GM19035 (cell line): ENCODE results near the gene PLCB4.
"Not testable (repeated sequence)": the region's sequence is repeated elsewhere in the genome, so short reads cannot be mapped to it uniquely, and the experiment has no call there.

Experiments
- ATAC-seq: cut with Tn5 transposase; IDR thresholded peaks from one replicate; pipeline ENCODE4 v1.9.1; 2021; ENCODE audit not compliant: unreplicated experiment

Gene PLCB4

GRCh38 chr20:9140162-9140760, 71.4 kb downstream of the PLCB4 start:
- no peak for ATAC-seq

DNA sequence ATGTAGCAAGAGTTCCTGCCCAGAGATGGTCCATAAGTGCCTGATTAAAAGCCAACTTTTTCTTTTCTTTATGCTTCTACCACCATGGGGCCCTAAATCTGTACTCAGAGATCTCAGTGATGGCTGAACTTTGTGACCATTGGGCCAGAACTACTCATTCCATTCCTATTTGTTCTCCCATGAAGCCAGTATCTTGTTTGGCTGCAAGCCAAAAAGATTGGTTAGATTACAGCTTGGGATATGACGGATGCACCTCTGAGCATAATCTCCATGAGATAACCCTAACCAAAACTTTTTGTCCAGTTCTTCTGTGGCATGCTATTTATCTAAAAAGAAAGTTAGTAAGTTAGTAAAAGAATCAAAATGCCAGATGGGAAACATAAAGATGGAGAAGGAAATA, 72.2 kb downstream of the PLCB4 start:
- no peak for ATAC-seq

GRCh38 chr20:9141921-9142320, 73.0 kb downstream of the PLCB4 start:
- no peak for ATAC-seq

- no peak for ATAC-seq
These were observed 73.9 kb downstream of the PLCB4 start for GRCh38 chr20:9142809-9143208.

- no peak for ATAC-seq
These were observed 75.0 kb downstream of the PLCB4 start for GRCh38 chr20:9143926-9144325.

DNA sequence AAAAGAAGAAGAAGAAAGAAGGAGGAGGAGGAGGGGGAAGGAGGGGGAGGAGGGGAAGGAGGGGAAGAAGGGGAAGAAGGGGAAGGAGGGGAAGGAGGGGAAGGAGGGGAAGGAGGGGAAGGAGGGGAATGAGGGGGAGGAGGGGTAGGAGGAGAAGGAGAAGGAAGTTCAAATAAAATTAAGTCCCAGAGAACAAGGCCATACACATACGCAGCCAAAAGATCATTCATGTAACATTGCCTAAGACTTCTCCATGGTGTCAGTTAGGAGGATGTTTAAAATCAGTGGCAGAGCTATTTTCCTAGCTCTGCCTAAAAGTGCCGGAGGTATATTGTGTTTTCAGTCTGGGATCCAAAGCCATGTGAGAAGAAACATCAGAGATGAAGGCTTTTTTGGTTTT, 75.8 kb downstream of the PLCB4 start:
- no peak for ATAC-seq

DNA sequence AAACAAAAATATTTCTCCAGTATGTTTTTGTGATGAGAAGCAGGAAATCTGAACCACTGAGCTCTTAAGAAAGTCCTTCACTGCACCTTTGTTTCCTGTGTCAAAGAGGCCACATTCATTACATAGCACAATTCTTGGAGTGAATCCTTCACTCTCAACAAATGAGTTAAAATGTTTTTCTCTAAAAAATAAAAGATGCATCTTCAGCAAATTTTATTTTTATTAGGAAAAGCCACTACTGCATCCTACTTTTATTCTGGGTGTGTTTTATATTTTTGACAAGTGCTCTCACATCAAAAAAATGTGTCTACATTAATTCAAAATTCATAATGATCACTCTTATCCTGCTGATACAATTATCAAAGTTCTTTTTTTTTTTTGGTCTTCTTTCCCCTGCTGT, 76.3 kb downstream of the PLCB4 start:
- ATAC-seq: no peak

DNA sequence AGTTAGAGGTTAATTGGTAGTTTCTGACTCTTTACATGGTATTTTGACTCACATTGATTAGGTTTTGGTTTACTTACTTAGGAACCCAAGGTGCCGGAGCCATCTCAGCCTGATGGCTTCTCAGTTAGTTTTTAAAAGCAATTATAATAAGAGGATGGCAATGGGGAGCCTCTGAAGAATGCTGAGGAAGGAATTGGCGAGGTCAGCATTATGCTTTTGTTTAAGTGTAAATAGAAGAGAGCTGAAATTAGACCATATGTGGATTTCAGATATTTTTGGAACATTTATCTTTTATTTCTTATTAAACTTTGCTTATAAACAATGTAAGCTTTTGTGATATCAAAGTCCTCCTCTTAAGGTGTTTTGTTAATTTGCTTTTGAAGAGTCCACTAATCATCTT, 77.8 kb downstream of the PLCB4 start:
- no peak for ATAC-seq

GRCh38 chr20:9147547-9148024, 78.7 kb downstream of the PLCB4 start:
- ATAC-seq: no peak

GRCh38 chr20:9148291-9148690, 79.4 kb downstream of the PLCB4 start:
- ATAC-seq: no peak

GRCh38 chr20:9149087-9149486, 80.2 kb downstream of the PLCB4 start:
- ATAC-seq: no peak

- no peak for ATAC-seq
These were observed 80.9 kb downstream of the PLCB4 start for GRCh38 chr20:9149796-9150195.

- no peak for ATAC-seq
These were observed 81.8 kb downstream of the PLCB4 start for GRCh38 chr20:9150679-9151078.

DNA sequence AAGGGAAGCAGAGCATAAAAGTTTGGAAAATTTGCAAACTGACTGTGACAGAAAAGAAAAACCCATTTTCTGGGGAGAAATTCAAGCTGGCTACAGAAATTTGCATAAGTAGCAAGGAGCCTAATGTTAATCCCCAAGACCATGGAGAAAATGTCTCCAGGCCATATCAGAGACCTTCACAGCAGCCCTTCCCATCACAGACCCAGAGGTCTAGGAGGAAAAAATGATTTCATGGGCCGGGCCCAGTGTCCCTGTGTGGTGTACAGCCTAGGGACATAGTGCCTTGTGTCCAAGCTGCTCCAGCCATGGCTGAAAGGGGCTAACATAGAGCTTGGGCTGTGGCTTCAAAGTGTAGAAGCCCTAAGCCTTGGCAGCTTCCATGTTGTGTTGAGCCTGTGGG, 83.3 kb downstream of the PLCB4 start:
- ATAC-seq: not testable (repeated sequence)

DNA sequence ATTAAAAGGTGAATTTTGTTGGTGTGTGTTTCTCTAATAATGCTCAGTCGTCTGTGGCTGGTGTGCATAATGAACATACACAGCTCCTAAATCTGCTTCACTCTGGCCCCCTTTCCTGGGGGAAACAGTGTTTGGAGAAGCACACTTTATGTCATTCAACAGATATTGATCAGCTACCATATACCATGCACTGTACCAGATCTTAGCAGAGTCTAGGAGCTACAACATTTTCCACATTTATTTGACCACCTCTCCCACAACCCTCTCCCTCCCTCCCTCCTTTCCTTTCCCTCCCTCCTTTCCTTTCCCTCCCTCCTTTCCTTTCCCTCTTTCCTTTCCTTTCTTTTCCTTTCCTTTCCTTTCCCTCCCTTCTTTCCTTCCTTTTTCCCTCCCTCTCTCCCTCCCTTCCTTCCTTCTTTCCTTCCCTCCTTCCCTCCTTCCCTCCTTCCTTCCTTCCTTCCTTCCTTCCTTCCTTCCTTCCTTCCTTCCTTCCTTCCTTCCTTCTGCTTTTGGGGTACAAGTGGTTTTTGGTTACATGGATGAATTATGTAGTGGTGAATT, 85.7 kb downstream of the PLCB4 start:
- ATAC-seq: no peak

GRCh38 chr20:9156529-9157280, 87.8 kb downstream of the PLCB4 start:
- no peak for ATAC-seq

- ATAC-seq: no peak
These were observed 91.4 kb downstream of the PLCB4 start for GRCh38 chr20:9160331-9160730.

- no peak for ATAC-seq
These were observed 91.9 kb downstream of the PLCB4 start for GRCh38 chr20:9160757-9161156.

DNA sequence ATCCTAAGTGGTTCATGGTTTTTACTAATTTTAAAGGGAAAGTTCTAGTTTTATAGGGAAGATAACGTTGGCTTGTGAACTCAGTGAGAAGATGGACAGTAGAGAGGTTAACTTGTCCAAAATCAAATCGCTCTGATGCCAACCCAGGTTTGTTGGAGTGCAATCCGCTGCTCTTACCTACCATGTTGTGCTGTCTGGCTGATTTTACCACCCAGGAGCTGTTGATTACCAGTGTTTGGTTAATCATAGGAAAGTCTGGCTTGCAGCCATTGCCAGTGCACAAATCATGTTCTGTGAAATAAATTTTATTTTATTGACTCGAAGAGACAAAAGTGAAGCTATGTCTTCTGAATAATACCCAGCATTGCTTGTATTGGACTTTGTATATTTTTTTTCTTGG, 92.4 kb downstream of the PLCB4 start:
- no peak for ATAC-seq

DNA sequence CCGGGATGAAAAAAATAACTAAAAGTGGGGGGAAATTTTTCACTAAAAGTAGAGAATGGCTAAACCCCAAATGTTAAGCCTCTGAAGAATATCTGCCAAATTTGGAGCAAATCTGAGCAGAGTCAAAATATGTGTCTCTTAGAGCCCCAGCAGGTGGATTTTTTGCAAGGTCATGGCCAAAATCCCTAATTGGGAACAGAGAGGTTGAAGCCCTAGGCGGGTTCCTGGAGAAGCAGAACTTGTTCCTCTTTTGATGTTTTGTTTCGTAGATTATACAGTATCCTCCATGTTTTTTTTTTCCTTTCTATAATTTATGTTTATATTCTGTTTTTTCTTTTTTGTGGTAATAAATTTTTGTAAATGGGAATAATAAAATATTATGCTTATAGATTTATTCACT, 94.4 kb downstream of the PLCB4 start:
- ATAC-seq: no peak

GRCh38 chr20:9163995-9164394, 95.1 kb downstream of the PLCB4 start:
- no peak for ATAC-seq

DNA sequence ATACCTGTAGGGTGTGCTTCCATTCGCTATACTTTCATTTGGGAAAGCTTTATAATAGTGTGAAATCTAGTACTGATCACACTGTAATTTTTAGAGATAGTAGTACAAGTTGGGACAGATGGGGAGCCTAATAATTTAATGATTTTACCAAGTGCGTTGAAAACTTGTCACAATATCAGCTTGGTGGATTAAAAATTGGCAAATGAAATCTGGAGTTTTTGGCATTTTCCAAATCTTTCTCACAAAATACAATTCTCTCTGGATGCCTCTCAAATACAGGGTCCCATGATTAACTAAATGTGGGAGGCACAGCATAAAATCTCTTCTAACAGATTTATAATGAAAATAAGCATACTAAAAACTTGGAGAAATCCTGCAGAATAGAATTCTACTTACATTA, 96.4 kb downstream of the PLCB4 start:
- no peak for ATAC-seq
